ENCODE measurements around the gene FAM76A. TPM values are rescaled to one million over a fixed set of nuclear protein-coding genes. Genes with fewer than 3 reads are reported as not detected.

Gene FAM76A
- total RNA-seq, 1 experiment from 2014 or later = 17.9 TPM

- intact Hi-C loops (cut with micrococcal nuclease; ENCODE audit: unreplicated experiment) = no loop called here
- ChIA-PET POLR2A (ENCODE audit: low non-redundant PET) (interaction anchor here (0.6 kb wide), 1 partner anchor 181 kb away, joined by 4 read pairs; no protein-coding TSS in a partner anchor), CTCF (no interaction called here)
- Histone ChIP-seq H3K4me3 (ENCODE audit: low read depth, low read length, poor library complexity, severe bottlenecking) (no peak overlapping the region), H3K36me3 (ENCODE audit: insufficient read depth, low read length, poor library complexity, severe bottlenecking) (no peaks in the 10 kb centered on the region), H3K27me3 (replicated peaks; ENCODE audit: insufficient read depth, low read depth, low read length, poor library complexity) (no peaks in the 10 kb centered on the region), H3K9me3 (ENCODE audit: low read depth, low read length, poor library complexity, severe bottlenecking) (no peaks in the 10 kb centered on the region), H3K27ac (ENCODE audit: low read depth, low read length, poor library complexity, severe bottlenecking) (no peak overlapping the region), H3K4me1 (ENCODE audit: insufficient read depth, low read length, poor library complexity, severe bottlenecking) (no peaks in the 10 kb centered on the region)
- TF ChIP-seq CTCF (conservative IDR thresholded peaks at IDR 0.05; ENCODE audit: low read depth, low read length) (no peak), EZH2 (IDR thresholded peaks at IDR 0.05; ENCODE audit: borderline replicate concordance, low read depth, low read length, poor library complexity, severe bottlenecking) (no peak)
- DNase-seq (ENCODE audit: low spot score) = peak; percentile 14
- BruUV-seq (replicated peaks) = no TSS peak
Observed at GRCh38 chr1:27755286-27755685, 29.5 kb downstream of the FAM76A start.

GRCh38 chr1:27755865-27756264 is 30.1 kb downstream of the FAM76A start:
- CTCF ChIA-PET = no interaction called here
- H3K4me1 ChIP-seq (ENCODE audit: insufficient read depth, low read length, poor library complexity, severe bottlenecking) = no peaks in the 10 kb centered on the region
- H3K9me3 ChIP-seq (ENCODE audit: low read depth, low read length, poor library complexity, severe bottlenecking) = no peaks in the 10 kb centered on the region
- no TSS peak for BruUV-seq (replicated peaks)
- H3K36me3 ChIP-seq (ENCODE audit: insufficient read depth, low read length, poor library complexity, severe bottlenecking) = no peaks in the 10 kb centered on the region
- TF ChIP-seq CTCF (conservative IDR thresholded peaks at IDR 0.05; ENCODE audit: low read depth, low read length) (no peak), EZH2 (IDR thresholded peaks at IDR 0.05; ENCODE audit: borderline replicate concordance, low read depth, low read length, poor library complexity, severe bottlenecking) (no peak)
- no peak overlapping the region for H3K4me3 ChIP-seq (ENCODE audit: low read depth, low read length, poor library complexity, severe bottlenecking)
- intact Hi-C loops (cut with micrococcal nuclease; ENCODE audit: unreplicated experiment) = no loop called here
- H3K27me3 ChIP-seq (replicated peaks; ENCODE audit: insufficient read depth, low read depth, low read length, poor library complexity) = no peaks in the 10 kb centered on the region
- POLR2A ChIA-PET (ENCODE audit: low non-redundant PET) = no interaction called here
- H3K27ac ChIP-seq (ENCODE audit: low read depth, low read length, poor library complexity, severe bottlenecking) = no peak overlapping the region
- no peak for DNase-seq (ENCODE audit: low spot score)

GRCh38 chr1:27759236-27759635 is 33.5 kb downstream of the FAM76A start:
- DNase-seq (ENCODE audit: low spot score) = no peak
- intact Hi-C loops (cut with micrococcal nuclease; ENCODE audit: unreplicated experiment) = no loop called here
- Histone ChIP-seq H3K4me3 (ENCODE audit: low read depth, low read length, poor library complexity, severe bottlenecking) (no peak overlapping the region), H3K27me3 (replicated peaks; ENCODE audit: insufficient read depth, low read depth, low read length, poor library complexity) (no peaks in the 10 kb centered on the region), H3K36me3 (ENCODE audit: insufficient read depth, low read length, poor library complexity, severe bottlenecking) (no peaks in the 10 kb centered on the region), H3K9me3 (ENCODE audit: low read depth, low read length, poor library complexity, severe bottlenecking) (no peaks in the 10 kb centered on the region), H3K4me1 (ENCODE audit: insufficient read depth, low read length, poor library complexity, severe bottlenecking) (no peaks in the 10 kb centered on the region), H3K27ac (ENCODE audit: low read depth, low read length, poor library complexity, severe bottlenecking) (no peak overlapping the region)
- POLR2A ChIA-PET (ENCODE audit: low non-redundant PET) = interaction anchor here (0.7 kb wide), 1 partner anchor 559 kb away, joined by 3 read pairs; no protein-coding TSS in a partner anchor
- TF ChIP-seq EZH2 (IDR thresholded peaks at IDR 0.05; ENCODE audit: borderline replicate concordance, low read depth, low read length, poor library complexity, severe bottlenecking) (no peak), CTCF (conservative IDR thresholded peaks at IDR 0.05; ENCODE audit: low read depth, low read length) (no peak)
- CTCF ChIA-PET = no interaction called here
- no TSS peak for BruUV-seq (replicated peaks)
